ENCODE measurements around the gene BPIFB2.

GRCh38 chr20:33009214-33010132, 2.0 kb downstream of the BPIFB2 start:
- no peak for TF ChIP-seq EP300 (IDR thresholded peaks at IDR 0.05)
- TF ChIP-seq POLR2AphosphoS5 (IDR thresholded peaks at IDR 0.05) = no peak
- no peak for TF ChIP-seq CTCF (IDR thresholded peaks at IDR 0.05)
